Measurements from ENCODE around the gene POU3F1. TPM values are rescaled to one million over a fixed set of nuclear protein-coding genes. Genes with fewer than 3 reads are reported as not detected.
A peak's percentile ranks its signal among the peaks of the same experiment; 100 is the strongest.

POU3F1 gene
- total RNA-seq, 1 donor from 2014 or later = 1.2 TPM

DNA sequence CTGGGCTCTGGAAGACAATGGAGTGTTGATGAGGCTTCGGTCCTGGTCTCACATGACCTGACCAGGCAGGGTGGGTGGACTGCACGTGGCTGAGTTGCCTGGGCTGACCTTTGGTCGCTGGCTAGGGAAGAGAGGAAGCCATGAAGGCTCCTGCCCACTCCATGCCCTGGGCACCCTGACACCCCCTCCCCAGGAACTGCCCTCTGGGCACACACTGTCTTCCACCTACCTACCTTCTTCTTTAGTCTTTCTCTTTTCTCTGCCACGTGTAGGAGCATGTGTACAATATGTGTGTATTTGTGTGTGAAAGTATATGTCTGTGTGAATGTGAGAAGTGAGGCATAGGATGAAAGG is 15.1 kb downstream of the POU3F1 start:
- peaks cover 5% of the 10 kb centered on the region for H3K27me3 Mint-ChIP-seq (ENCODE audit: unreplicated experiment)
- H3K4me1 Mint-ChIP-seq (ENCODE audit: unreplicated experiment) = peaks cover 40% of the 10 kb centered on the region
- TF ChIP-seq CTCF (IDR thresholded peaks at IDR 0.05; ENCODE audit: unreplicated experiment) = no peak
- H3K36me3 Mint-ChIP-seq (ENCODE audit: low read depth, unreplicated experiment) = no peaks in the 10 kb centered on the region
- H3K4me3 Mint-ChIP-seq (ENCODE audit: unreplicated experiment) = no peak overlapping the region
- no peak overlapping the region for H3K27ac Mint-ChIP-seq (ENCODE audit: unreplicated experiment)
- no peaks in the 10 kb centered on the region for H3K9me3 Mint-ChIP-seq (ENCODE audit: unreplicated experiment)
- DNase-seq (ENCODE audit: low spot score) = no peak

DNA sequence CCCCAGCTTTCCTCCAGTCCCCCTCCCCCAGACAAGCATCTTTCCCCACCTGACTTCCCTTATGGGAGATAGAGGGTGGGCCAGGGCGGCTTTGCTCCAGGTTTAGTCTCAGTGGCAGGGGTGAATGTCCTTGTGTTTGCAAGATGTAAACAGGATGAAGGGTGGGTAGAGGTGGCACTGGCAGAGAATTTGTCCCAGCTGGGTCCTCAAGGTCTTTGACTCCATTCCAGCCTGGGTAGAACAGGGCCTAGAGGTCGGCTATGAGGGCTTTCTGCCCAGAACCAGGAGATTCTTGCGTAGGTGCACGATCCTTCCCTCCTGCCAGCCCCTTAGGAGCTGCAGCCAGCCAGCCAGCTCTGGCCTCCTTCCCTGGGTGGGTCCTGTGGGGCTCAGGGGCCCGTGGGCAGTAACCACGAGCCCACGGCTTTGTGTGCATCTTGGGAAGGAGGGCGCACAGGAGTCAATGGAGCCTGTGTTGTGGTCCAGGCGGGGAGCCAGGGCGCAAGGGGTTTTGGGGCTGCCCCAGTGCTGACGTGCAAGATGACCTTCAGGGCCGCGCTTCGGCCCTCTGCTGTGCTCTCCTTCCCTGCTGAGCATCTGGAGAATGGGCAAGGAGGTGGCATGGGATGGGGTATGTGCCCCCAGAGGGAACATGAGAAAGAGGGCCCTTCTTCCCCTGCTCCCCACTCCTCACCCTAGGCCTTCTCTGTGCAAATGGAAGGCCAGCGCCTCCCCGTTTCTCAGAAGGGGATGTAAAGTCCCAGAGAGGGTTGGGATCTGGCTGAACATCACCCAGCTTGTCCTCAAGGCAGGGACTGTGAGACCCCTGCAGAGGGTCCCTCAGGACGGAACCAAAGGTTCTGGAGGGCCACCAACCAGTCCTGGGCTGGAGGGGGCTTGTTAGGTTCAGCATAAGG is 15.7 kb downstream of the POU3F1 start:
- H3K36me3 Mint-ChIP-seq (ENCODE audit: low read depth, unreplicated experiment) = peaks cover 4% of the 10 kb centered on the region
- H3K27ac Mint-ChIP-seq (ENCODE audit: unreplicated experiment) = no peak overlapping the region
- peaks cover 47% of the 10 kb centered on the region for H3K4me1 Mint-ChIP-seq (ENCODE audit: unreplicated experiment)
- H3K4me3 Mint-ChIP-seq (ENCODE audit: unreplicated experiment) = no peak overlapping the region
- no peaks in the 10 kb centered on the region for H3K9me3 Mint-ChIP-seq (ENCODE audit: unreplicated experiment)
- peaks cover 5% of the 10 kb centered on the region for H3K27me3 Mint-ChIP-seq (ENCODE audit: unreplicated experiment)
- no peak for DNase-seq (ENCODE audit: low spot score)
- no peak for TF ChIP-seq CTCF (IDR thresholded peaks at IDR 0.05; ENCODE audit: unreplicated experiment)

- peaks cover 5% of the 10 kb centered on the region for H3K27me3 Mint-ChIP-seq (ENCODE audit: unreplicated experiment)
- H3K27ac Mint-ChIP-seq (ENCODE audit: unreplicated experiment) = peak overlapping the region; percentile 83
- H3K4me3 Mint-ChIP-seq (ENCODE audit: unreplicated experiment) = no peak overlapping the region
- peaks cover 55% of the 10 kb centered on the region for H3K4me1 Mint-ChIP-seq (ENCODE audit: unreplicated experiment)
- H3K9me3 Mint-ChIP-seq (ENCODE audit: unreplicated experiment) = no peaks in the 10 kb centered on the region
- DNase-seq (ENCODE audit: low spot score) = no peak
- no peak for TF ChIP-seq CTCF (IDR thresholded peaks at IDR 0.05; ENCODE audit: unreplicated experiment)
- peaks cover 14% of the 10 kb centered on the region for H3K36me3 Mint-ChIP-seq (ENCODE audit: low read depth, unreplicated experiment)
These were observed 16.7 kb downstream of the POU3F1 start for GRCh38 chr1:38029685-38030511.

DNA sequence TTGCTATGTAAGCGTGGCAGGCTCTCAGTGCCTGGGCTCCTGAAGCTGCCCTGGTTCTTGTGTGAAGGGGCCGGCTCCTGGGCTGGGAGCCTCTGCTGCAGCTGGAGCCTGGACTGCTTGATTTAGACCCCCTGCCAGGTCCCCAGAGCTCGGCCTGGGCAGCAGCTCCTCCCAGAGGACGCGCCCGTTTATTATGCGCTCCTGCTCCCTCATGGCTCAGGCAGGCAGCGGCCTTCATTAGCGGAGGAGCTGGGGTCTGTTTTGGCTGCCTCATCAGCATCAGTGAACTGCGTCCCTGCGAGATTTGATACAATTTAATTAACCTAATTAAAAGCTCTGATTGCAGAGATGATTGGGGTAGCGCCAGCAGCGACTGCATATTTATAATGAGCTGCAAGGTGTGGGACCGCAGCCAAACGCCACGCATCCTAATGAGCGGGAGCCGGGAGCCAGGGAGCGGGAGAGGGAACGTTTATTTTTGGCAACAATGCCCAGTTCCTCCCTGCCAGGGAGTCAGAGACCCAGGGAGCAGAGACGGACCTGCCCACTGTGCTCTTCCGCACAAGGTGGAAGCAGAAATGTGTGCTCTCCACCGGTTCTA is 17.4 kb downstream of the POU3F1 start:
- peaks cover 5% of the 10 kb centered on the region for H3K27me3 Mint-ChIP-seq (ENCODE audit: unreplicated experiment)
- peaks cover 19% of the 10 kb centered on the region for H3K36me3 Mint-ChIP-seq (ENCODE audit: low read depth, unreplicated experiment)
- H3K4me1 Mint-ChIP-seq (ENCODE audit: unreplicated experiment) = peaks cover 58% of the 10 kb centered on the region
- H3K27ac Mint-ChIP-seq (ENCODE audit: unreplicated experiment) = peak overlapping the region; percentile 52
- TF ChIP-seq CTCF (IDR thresholded peaks at IDR 0.05; ENCODE audit: unreplicated experiment) = no peak
- H3K9me3 Mint-ChIP-seq (ENCODE audit: unreplicated experiment) = no peaks in the 10 kb centered on the region
- no peak overlapping the region for H3K4me3 Mint-ChIP-seq (ENCODE audit: unreplicated experiment)
- no peak for DNase-seq (ENCODE audit: low spot score)
